Renal pelvis (tissue), 4 donors: ENCODE measurements around the gene RFFL. TPM values are rescaled to one million over a fixed set of nuclear protein-coding genes. Genes with fewer than 3 reads are reported as not detected.

Source experiments
- DNase-seq: peaks from one replicate; pipeline ENCODE4 v3.0.0-alpha.2; 2013
- polyA plus RNA-seq, 3 donors: library from polyadenylated mRNA; unstranded; fragments of 120-200 nt; gene quantifications; one replicate each; pipeline ENCODE4 v1.2.1, GENCODE V29; 2013; ENCODE audit not compliant: insufficient read length in 3 of 3

RFFL gene
- polyA plus RNA-seq, 3 donors, result 21.7 to 25.7 (median 24.7) TPM

GRCh38 chr17:34979153-34979552, 84.4 kb downstream of the RFFL start:
- DNase-seq, result no peak

- DNase-seq, result no peak
Observed at GRCh38 chr17:34974794-34975785, 88.4 kb downstream of the RFFL start.

GRCh38 chr17:34974179-34974578, 89.3 kb downstream of the RFFL start:
- DNase-seq, result no peak

- peak; percentile 97 for DNase-seq
Observed at GRCh38 chr17:34961093-34961911, 102.2 kb downstream of the RFFL start, which contains the start of the genes CCT6B and ZNF830. CCT6B (minus strand) TSS chr17:34961460; CDS start chr17:34961393, 67 bp downstream. ZNF830 (plus strand) TSS chr17:34961540; CDS start chr17:34961567, 27 bp downstream.

GRCh38 chr17:34958438-34958837, 105.1 kb downstream of the RFFL start:
- no peak for DNase-seq

Other genes with a start within 250 kb of the RFFL start
- 1 to 10 TPM; 4.6 to 5.2 (median 5.2) TPM for gene CCT6B, start 102.2 kb downstream of the RFFL start, polyA plus RNA-seq
- 10 to 100 TPM; 22.5 to 25.1 (median 23.1) TPM for gene ZNF830, start 102.2 kb downstream of the RFFL start, polyA plus RNA-seq
- gene LIG3, start 83.2 kb downstream of the RFFL start, polyA plus RNA-seq, result 10 to 100 TPM; 34.0 to 51.6 (median 42.5) TPM
- 10 to 100 TPM; 11.9 to 15.7 (median 15.2) TPM for gene RAD51D, start 56.2 kb upstream of the RFFL start, polyA plus RNA-seq
- gene FNDC8, start 57.9 kb upstream of the RFFL start, polyA plus RNA-seq, result under 1 TPM; 0.11 to 0.32 (median 0.25) TPM
- gene NLE1, start 78.6 kb upstream of the RFFL start, polyA plus RNA-seq, result 10 to 100 TPM; 16.7 to 19.8 (median 18.5) TPM
- gene UNC45B, start 84.1 kb upstream of the RFFL start, polyA plus RNA-seq, result under 1 TPM; 0.09 to 0.23 (median 0.16) TPM
- gene SLC35G3, start 130.7 kb upstream of the RFFL start, polyA plus RNA-seq, result not detected
- gene SLFN5, start 179.4 kb upstream of the RFFL start, polyA plus RNA-seq, result 10 to 100 TPM; 11.1 to 17.0 (median 15.3) TPM